Endothelial cell (in vitro differentiated cells): ENCODE results near the gene COPG1. TPM values are rescaled to one million over a fixed set of nuclear protein-coding genes. Genes with fewer than 3 reads are reported as not detected.

Experiments used
- DNase-seq: peaks from one replicate; pipeline ENCODE4 v3.0.0; 2021; ENCODE audit warnings: low spot score
- H3K27ac Mint-ChIP-seq: one replicate; pipeline ENCODE4 v1.8.0; 2021; ENCODE audit warnings: mixed read lengths, inconsistent platforms; ENCODE audit not compliant: unreplicated experiment
- H3K27me3 Mint-ChIP-seq: one replicate; pipeline ENCODE4 v1.8.0; 2021; ENCODE audit warnings: mild to moderate bottlenecking, moderate library complexity, mixed read lengths, inconsistent platforms; ENCODE audit not compliant: unreplicated experiment
- H3K36me3 Mint-ChIP-seq: one replicate; pipeline ENCODE4 v1.8.0; 2021; ENCODE audit warnings: mild to moderate bottlenecking, low read depth, mixed read lengths, inconsistent platforms; ENCODE audit not compliant: unreplicated experiment
- H3K4me1 Mint-ChIP-seq: one replicate; pipeline ENCODE4 v1.8.0; 2021; ENCODE audit warnings: mild to moderate bottlenecking, mixed read lengths, inconsistent platforms; ENCODE audit not compliant: unreplicated experiment
- H3K4me3 Mint-ChIP-seq: one replicate; pipeline ENCODE4 v1.8.0; 2021; ENCODE audit warnings: mild to moderate bottlenecking, mixed read lengths, inconsistent platforms; ENCODE audit not compliant: unreplicated experiment
- H3K9me3 Mint-ChIP-seq: one replicate; pipeline ENCODE4 v1.8.0; 2021; ENCODE audit warnings: mixed read lengths, inconsistent platforms; ENCODE audit not compliant: unreplicated experiment
- total RNA-seq: library from RNA; stranded (reverse); fragmentation: NEBNext Ultra II Directional; extraction: Animal tissue kit (Norgen Biotek cat#: 25700); gene quantifications from one replicate; pipeline ENCODE4 v1.2.1, GENCODE V29; 2021; ENCODE audit not compliant: unreplicated experiment
- TF ChIP-seq, protein P1 (sequence below): fragments of 200-600 bp; sonication (generic); IDR thresholded peaks from one replicate; pipeline ENCODE4 v1.5.0; 2021; ENCODE audit warnings: antibody characterized with exemption; ENCODE audit not compliant: unreplicated experiment

The COPG1 gene
- total RNA-seq, 1 donor from 2014 or later: 149 TPM

DNA sequence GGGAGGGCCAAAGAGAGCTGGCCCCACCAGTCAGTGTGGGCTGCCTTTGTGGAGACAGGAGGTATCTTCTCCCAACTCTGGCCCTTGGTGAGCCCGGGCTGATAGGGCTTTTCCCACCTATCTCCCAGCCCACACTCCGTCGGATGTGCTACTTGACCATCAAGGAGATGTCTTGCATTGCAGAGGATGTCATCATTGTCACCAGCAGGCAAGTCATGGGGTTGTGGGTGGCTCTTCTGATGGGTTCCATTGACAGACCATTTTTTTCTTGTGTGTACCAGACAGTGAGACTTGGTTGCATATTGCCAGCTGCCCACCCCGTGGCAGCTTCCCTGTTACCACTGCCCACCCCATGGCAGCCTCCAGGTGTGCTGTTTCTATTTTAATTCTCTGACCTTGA lies 3.3 kb downstream of the COPG1 start:
- Mint-ChIP-seq H3K4me3 (no peak overlapping the region), H3K36me3 (peaks cover 35% of the 10 kb centered on the region), H3K27me3 (peaks cover 9% of the 10 kb centered on the region), H3K27ac (no peak overlapping the region), H3K9me3 (no peaks in the 10 kb centered on the region), H3K4me1 (peaks cover 21% of the 10 kb centered on the region)
- TF ChIP-seq, protein P1, sequence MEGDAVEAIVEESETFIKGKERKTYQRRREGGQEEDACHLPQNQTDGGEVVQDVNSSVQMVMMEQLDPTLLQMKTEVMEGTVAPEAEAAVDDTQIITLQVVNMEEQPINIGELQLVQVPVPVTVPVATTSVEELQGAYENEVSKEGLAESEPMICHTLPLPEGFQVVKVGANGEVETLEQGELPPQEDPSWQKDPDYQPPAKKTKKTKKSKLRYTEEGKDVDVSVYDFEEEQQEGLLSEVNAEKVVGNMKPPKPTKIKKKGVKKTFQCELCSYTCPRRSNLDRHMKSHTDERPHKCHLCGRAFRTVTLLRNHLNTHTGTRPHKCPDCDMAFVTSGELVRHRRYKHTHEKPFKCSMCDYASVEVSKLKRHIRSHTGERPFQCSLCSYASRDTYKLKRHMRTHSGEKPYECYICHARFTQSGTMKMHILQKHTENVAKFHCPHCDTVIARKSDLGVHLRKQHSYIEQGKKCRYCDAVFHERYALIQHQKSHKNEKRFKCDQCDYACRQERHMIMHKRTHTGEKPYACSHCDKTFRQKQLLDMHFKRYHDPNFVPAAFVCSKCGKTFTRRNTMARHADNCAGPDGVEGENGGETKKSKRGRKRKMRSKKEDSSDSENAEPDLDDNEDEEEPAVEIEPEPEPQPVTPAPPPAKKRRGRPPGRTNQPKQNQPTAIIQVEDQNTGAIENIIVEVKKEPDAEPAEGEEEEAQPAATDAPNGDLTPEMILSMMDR: no peak
- DNase-seq: no peak

DNA sequence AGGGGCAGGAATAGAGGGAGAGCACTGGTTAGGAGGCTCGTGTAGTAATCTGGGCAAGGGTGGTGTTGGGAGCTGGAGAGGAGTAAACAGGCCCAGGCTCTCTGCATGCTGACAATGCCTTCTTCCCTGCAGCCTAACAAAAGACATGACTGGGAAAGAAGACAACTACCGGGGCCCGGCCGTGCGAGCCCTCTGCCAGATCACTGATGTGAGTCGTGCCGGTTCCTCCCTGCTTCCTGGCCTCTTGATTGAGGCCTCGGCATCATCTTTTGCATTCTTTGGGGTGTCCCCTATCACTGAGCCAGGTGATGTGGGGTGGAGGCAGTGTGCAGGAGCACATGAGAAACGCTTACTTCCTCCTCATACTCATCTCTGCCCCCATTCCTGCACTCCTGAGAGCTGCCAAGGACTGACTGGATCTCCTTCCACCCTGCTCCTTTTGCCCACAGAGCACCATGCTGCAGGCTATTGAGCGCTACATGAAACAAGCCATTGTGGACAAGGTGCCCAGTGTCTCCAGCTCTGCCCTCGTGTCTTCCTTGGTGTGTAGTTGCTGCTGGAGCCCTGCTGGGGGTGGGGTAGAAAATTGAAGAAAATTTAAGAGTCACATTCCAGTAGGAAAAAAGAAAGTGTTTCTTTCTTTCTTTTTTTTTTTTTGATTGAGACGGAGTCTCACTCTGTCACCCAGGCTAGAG lies 5.3 kb downstream of the COPG1 start:
- peaks cover 5% of the 10 kb centered on the region for H3K27me3 Mint-ChIP-seq
- TF ChIP-seq, protein P1: no peak
- H3K27ac Mint-ChIP-seq: no peak overlapping the region
- H3K4me3 Mint-ChIP-seq: peak overlapping the region; percentile 31
- no peak for DNase-seq
- peaks cover 50% of the 10 kb centered on the region for H3K36me3 Mint-ChIP-seq
- H3K4me1 Mint-ChIP-seq: peaks cover 9% of the 10 kb centered on the region
- H3K9me3 Mint-ChIP-seq: no peaks in the 10 kb centered on the region

DNA sequence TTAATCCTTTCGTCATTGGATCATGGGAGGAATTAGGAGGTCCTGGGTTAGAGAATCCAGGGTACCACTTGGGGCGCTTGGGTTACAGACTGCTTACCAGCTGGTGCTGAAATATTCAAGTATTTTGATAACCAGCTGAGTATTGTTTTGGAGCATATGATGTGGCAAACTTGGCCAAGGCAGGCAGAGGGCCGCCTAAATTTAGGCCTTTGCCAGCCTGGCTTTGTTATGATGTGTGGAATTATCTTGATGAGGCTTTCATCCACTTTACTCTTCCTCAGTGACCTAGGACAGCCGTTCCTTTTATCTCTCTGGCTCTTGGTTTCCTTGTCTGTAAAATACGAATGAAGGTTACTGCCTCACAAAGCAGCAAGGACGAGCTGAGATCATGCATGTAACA lies 6.9 kb downstream of the COPG1 start:
- TF ChIP-seq, protein P1: no peak
- peaks cover 53% of the 10 kb centered on the region for H3K36me3 Mint-ChIP-seq
- H3K27ac Mint-ChIP-seq: no peak overlapping the region

DNA sequence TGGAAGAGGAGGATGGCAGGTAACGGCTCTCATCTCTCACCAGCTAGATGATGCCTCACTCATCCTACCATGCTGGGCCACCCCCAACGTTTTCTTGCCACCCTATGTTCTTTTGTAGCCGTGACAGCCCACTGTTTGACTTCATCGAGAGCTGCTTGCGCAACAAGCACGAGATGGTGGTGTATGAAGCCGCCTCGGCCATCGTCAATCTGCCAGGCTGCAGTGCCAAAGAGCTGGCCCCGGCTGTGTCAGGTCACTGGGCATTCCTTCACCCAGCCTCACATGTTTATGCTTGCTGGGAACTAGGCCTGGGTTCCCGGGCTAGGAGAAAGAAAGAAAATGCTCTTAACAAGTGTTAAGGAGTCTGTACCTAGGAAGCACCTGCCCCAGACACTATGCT lies 8.2 kb downstream of the COPG1 start:
- peak overlapping the region; percentile 15 for H3K4me3 Mint-ChIP-seq
- no peak for DNase-seq
- no peaks in the 10 kb centered on the region for H3K4me1 Mint-ChIP-seq
- H3K9me3 Mint-ChIP-seq: no peaks in the 10 kb centered on the region
- peaks cover 2% of the 10 kb centered on the region for H3K27me3 Mint-ChIP-seq
- TF ChIP-seq, protein P1: no peak
- no peak overlapping the region for H3K27ac Mint-ChIP-seq
- H3K36me3 Mint-ChIP-seq: peaks cover 59% of the 10 kb centered on the region

More for the DNA sequence above, 6.9 kb downstream of the COPG1 start:
- Mint-ChIP-seq H3K27me3 (peaks cover 2% of the 10 kb centered on the region), H3K9me3 (no peaks in the 10 kb centered on the region), H3K4me3 (peak overlapping the region; percentile 42), H3K4me1 (no peaks in the 10 kb centered on the region)
- no peak for DNase-seq

DNA sequence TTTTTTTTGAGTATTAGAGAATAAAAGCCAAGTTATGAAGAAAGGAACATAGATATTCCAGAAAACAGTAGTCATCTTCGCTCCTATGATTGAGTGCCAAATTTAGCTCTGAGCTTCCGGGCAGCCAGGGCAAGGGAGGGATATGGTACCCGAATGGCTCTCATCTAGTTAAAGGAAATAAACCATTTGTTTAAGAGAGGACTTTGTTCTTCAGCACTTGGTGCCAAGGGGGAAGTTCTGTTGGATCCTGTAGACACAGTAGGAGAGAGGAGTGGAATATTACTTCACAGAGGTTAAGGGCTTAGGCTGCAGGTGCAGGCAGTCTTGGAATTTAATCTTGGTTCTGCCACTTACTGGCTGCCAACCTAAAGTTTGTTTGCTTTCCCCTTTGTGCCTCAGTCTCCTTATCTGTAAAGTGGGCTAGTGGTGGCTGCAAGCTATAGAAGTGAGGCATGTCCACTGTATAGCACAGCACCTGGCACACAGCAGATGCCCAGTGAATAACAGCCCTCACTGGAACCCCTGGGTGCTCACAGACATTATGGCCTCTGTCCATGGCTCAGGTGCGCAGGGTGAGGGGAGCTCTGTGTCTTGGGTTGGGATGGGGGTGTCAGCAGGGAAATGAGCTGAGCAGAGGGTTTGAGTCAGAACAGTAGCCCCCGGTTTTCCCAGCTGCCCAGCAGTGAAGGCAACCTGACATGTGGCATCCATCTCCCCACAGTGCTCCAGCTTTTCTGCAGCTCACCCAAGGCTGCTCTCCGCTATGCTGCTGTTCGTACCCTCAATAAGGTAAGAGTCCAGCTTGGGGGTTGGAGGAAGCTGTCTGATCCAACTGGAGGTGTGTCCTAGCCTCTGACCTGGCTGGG lies 10.4 kb downstream of the COPG1 start:
- DNase-seq: no peak
- H3K36me3 Mint-ChIP-seq: peaks cover 62% of the 10 kb centered on the region
- peaks cover 2% of the 10 kb centered on the region for H3K27me3 Mint-ChIP-seq
- no peaks in the 10 kb centered on the region for H3K9me3 Mint-ChIP-seq
- H3K4me1 Mint-ChIP-seq: no peaks in the 10 kb centered on the region
- H3K4me3 Mint-ChIP-seq: peak overlapping the region; percentile 23
- TF ChIP-seq, protein P1: no peak
- no peak overlapping the region for H3K27ac Mint-ChIP-seq
